ENCODE measurements around the gene KLHL29.
A peak's percentile ranks its signal among the peaks of the same experiment; 100 is the strongest.

Gene KLHL29

GRCh38 chr2:23594460-23594825 lies 209.5 kb downstream of the KLHL29 start:
- Histone ChIP-seq H2AK5ac (ENCODE audit: low read length) (no peak overlapping the region), H3K9ac (ENCODE audit: low read length) (no peak overlapping the region), H3K4me2 (ENCODE audit: low read length) (no peak overlapping the region), H2AFZ (ENCODE audit: insufficient read depth, low read length, poor library complexity) (no peak overlapping the region), H3K9me3 (ENCODE audit: insufficient read depth, low read depth, low read length) (no peaks in the 10 kb centered on the region), H2BK120ac (ENCODE audit: insufficient read depth, low read length, poor library complexity) (no peak overlapping the region), H3K18ac (ENCODE audit: low read length) (no peak overlapping the region), H4K12ac (ENCODE audit: low read depth, low read length) (no peak overlapping the region), H3K36me3 (ENCODE audit: control insufficient read depth in 1 of 2, insufficient read depth in 2 of 2, low read length in 2 of 2) (no peaks in the 10 kb centered on the region), H3K4ac (ENCODE audit: low read depth, low read length) (no peak overlapping the region), H3K27ac (ENCODE audit: low read depth, low read length) (no peak overlapping the region), H3K79me2 (ENCODE audit: control insufficient read depth, insufficient read depth, low read length, poor library complexity) (no peaks in the 10 kb centered on the region), H3K4me3 (ENCODE audit: low read depth, low read length) (no peak overlapping the region), H3K79me1 (ENCODE audit: low read length) (no peaks in the 10 kb centered on the region), H3K23ac (ENCODE audit: low read length) (no peak overlapping the region), H3K27me3 (ENCODE audit: insufficient read depth, low read length) (no peaks in the 10 kb centered on the region), H4K8ac (ENCODE audit: low read depth, low read length) (no peak overlapping the region), H4K91ac (ENCODE audit: low read depth, low read length) (no peak overlapping the region), H3K4me1 (ENCODE audit: control insufficient read depth in 1 of 2, insufficient read depth in 2 of 2, low read length in 2 of 2) (peaks cover 12 to 18% of the 10 kb centered on the region in 2 experiments), H2BK5ac (ENCODE audit: low read depth, low read length, poor library complexity) (no peak overlapping the region), H3K14ac (ENCODE audit: low read length) (no peak overlapping the region), H2BK12ac (ENCODE audit: low read length) (no peak overlapping the region)
- no peak for DNase-seq
- WGBS (ENCODE audit: extremely low coverage, insufficient coverage, insufficient read length): no CpG with 5 or more reads among the region's 3 CpGs

- H3K9me3 ChIP-seq (ENCODE audit: insufficient read depth, low read depth, low read length): no peaks in the 10 kb centered on the region
- H2BK12ac ChIP-seq (ENCODE audit: low read length): no peak overlapping the region
- no peaks in the 10 kb centered on the region for H3K27me3 ChIP-seq (ENCODE audit: insufficient read depth, low read length)
- no peak overlapping the region for H3K4me2 ChIP-seq (ENCODE audit: low read length)
- no peak overlapping the region for H2AK5ac ChIP-seq (ENCODE audit: low read length)
- no peak overlapping the region for H3K18ac ChIP-seq (ENCODE audit: low read length)
- H4K12ac ChIP-seq (ENCODE audit: low read depth, low read length): no peak overlapping the region
- H3K79me2 ChIP-seq (ENCODE audit: control insufficient read depth, insufficient read depth, low read length, poor library complexity): no peaks in the 10 kb centered on the region
- DNase-seq: no peak
- H3K4me3 ChIP-seq (ENCODE audit: low read depth, low read length): no peak overlapping the region
- H3K27ac ChIP-seq (ENCODE audit: low read depth, low read length): no peak overlapping the region
- no peak overlapping the region for H4K8ac ChIP-seq (ENCODE audit: low read depth, low read length)
- H3K79me1 ChIP-seq (ENCODE audit: low read length): no peaks in the 10 kb centered on the region
- no peak overlapping the region for H4K91ac ChIP-seq (ENCODE audit: low read depth, low read length)
- no peak overlapping the region for H2BK120ac ChIP-seq (ENCODE audit: insufficient read depth, low read length, poor library complexity)
- no peak overlapping the region for H2AFZ ChIP-seq (ENCODE audit: insufficient read depth, low read length, poor library complexity)
- WGBS (ENCODE audit: extremely low coverage, insufficient coverage, insufficient read length): no CpG with 5 or more reads among the region's 7 CpGs
- H3K4ac ChIP-seq (ENCODE audit: low read depth, low read length): no peak overlapping the region
- H3K23ac ChIP-seq (ENCODE audit: low read length): no peak overlapping the region
- no peak overlapping the region for H2BK5ac ChIP-seq (ENCODE audit: low read depth, low read length, poor library complexity)
- H3K14ac ChIP-seq (ENCODE audit: low read length): no peak overlapping the region
- peaks cover 12 to 18% of the 10 kb centered on the region in 2 experiments for H3K4me1 ChIP-seq (ENCODE audit: control insufficient read depth in 1 of 2, insufficient read depth in 2 of 2, low read length in 2 of 2)
- no peaks in the 10 kb centered on the region for H3K36me3 ChIP-seq (ENCODE audit: control insufficient read depth in 1 of 2, insufficient read depth in 2 of 2, low read length in 2 of 2)
- H3K9ac ChIP-seq (ENCODE audit: low read length): no peak overlapping the region
These were observed 210.0 kb downstream of the KLHL29 start for GRCh38 chr2:23595021-23595420.

- H3K4me2 ChIP-seq (ENCODE audit: low read length): no peak overlapping the region
- H3K4me1 ChIP-seq (ENCODE audit: control insufficient read depth in 1 of 2, insufficient read depth in 2 of 2, low read length in 2 of 2): peaks cover 12 to 18% of the 10 kb centered on the region in 2 experiments
- no peak overlapping the region for H3K23ac ChIP-seq (ENCODE audit: low read length)
- H2BK5ac ChIP-seq (ENCODE audit: low read depth, low read length, poor library complexity): no peak overlapping the region
- DNase-seq: peak; percentile 91 to 95
- H3K9ac ChIP-seq (ENCODE audit: low read length): no peak overlapping the region
- no peak overlapping the region for H2BK12ac ChIP-seq (ENCODE audit: low read length)
- H2BK120ac ChIP-seq (ENCODE audit: insufficient read depth, low read length, poor library complexity): no peak overlapping the region
- no peak overlapping the region for H4K91ac ChIP-seq (ENCODE audit: low read depth, low read length)
- H4K12ac ChIP-seq (ENCODE audit: low read depth, low read length): no peak overlapping the region
- no peak overlapping the region for H2AK5ac ChIP-seq (ENCODE audit: low read length)
- H3K14ac ChIP-seq (ENCODE audit: low read length): no peak overlapping the region
- no CpG with 5 or more reads among the region's 13 CpGs for WGBS (ENCODE audit: extremely low coverage, insufficient coverage, insufficient read length)
- no peak overlapping the region for H3K27ac ChIP-seq (ENCODE audit: low read depth, low read length)
- no peak overlapping the region for H3K4ac ChIP-seq (ENCODE audit: low read depth, low read length)
- no peaks in the 10 kb centered on the region for H3K79me1 ChIP-seq (ENCODE audit: low read length)
- H3K4me3 ChIP-seq (ENCODE audit: low read depth, low read length): no peak overlapping the region
- no peak overlapping the region for H4K8ac ChIP-seq (ENCODE audit: low read depth, low read length)
- no peaks in the 10 kb centered on the region for H3K36me3 ChIP-seq (ENCODE audit: control insufficient read depth in 1 of 2, insufficient read depth in 2 of 2, low read length in 2 of 2)
- H2AFZ ChIP-seq (ENCODE audit: insufficient read depth, low read length, poor library complexity): no peak overlapping the region
- no peaks in the 10 kb centered on the region for H3K27me3 ChIP-seq (ENCODE audit: insufficient read depth, low read length)
- H3K9me3 ChIP-seq (ENCODE audit: insufficient read depth, low read depth, low read length): no peaks in the 10 kb centered on the region
- no peaks in the 10 kb centered on the region for H3K79me2 ChIP-seq (ENCODE audit: control insufficient read depth, insufficient read depth, low read length, poor library complexity)
- no peak overlapping the region for H3K18ac ChIP-seq (ENCODE audit: low read length)
These were observed 210.7 kb downstream of the KLHL29 start for GRCh38 chr2:23595601-23596251.

DNA sequence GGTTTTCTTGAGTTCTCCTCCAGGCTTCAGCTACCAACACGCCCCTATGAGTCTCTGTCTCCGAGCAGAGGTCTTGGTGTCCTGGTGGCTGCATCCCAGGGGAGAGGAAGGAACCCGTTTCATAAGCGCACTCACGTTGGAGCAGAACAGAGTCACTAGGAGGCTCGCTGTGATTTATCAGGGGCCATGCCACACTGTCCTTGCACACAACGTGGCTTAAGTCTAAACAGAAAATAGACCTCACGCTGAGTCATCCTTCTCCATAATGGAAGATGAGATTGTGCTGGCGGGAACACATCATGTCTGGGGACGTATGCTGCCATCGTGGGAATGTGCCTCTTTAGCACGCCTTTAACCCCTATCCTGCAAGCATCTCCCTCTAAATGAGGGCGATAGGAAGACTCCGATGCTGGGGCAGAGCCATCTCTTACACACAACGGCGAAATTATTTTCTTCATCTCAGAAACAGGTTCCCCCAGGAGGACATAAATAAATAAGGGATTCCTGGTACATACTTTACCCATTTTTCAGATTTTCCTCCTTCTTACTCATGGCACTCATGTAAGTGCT lies 211.4 kb downstream of the KLHL29 start:
- no peak overlapping the region for H4K91ac ChIP-seq (ENCODE audit: low read depth, low read length)
- DNase-seq: peak; percentile 95 to 97
- H3K18ac ChIP-seq (ENCODE audit: low read length): no peak overlapping the region
- no peak overlapping the region for H3K14ac ChIP-seq (ENCODE audit: low read length)
- H3K79me2 ChIP-seq (ENCODE audit: control insufficient read depth, insufficient read depth, low read length, poor library complexity): no peaks in the 10 kb centered on the region
- no peak overlapping the region for H3K9ac ChIP-seq (ENCODE audit: low read length)
- H3K36me3 ChIP-seq (ENCODE audit: control insufficient read depth in 1 of 2, insufficient read depth in 2 of 2, low read length in 2 of 2): no peaks in the 10 kb centered on the region
- H3K23ac ChIP-seq (ENCODE audit: low read length): no peak overlapping the region
- no peak overlapping the region for H4K8ac ChIP-seq (ENCODE audit: low read depth, low read length)
- no CpG with 5 or more reads among the region's 16 CpGs for WGBS (ENCODE audit: extremely low coverage, insufficient coverage, insufficient read length)
- no peak overlapping the region for H3K4me2 ChIP-seq (ENCODE audit: low read length)
- H3K4me1 ChIP-seq (ENCODE audit: control insufficient read depth in 1 of 2, insufficient read depth in 2 of 2, low read length in 2 of 2): peaks cover 12 to 16% of the 10 kb centered on the region in 2 experiments
- H2BK12ac ChIP-seq (ENCODE audit: low read length): no peak overlapping the region
- H2AK5ac ChIP-seq (ENCODE audit: low read length): no peak overlapping the region
- no peaks in the 10 kb centered on the region for H3K9me3 ChIP-seq (ENCODE audit: insufficient read depth, low read depth, low read length)
- no peak overlapping the region for H2BK5ac ChIP-seq (ENCODE audit: low read depth, low read length, poor library complexity)
- H4K12ac ChIP-seq (ENCODE audit: low read depth, low read length): no peak overlapping the region
- no peaks in the 10 kb centered on the region for H3K79me1 ChIP-seq (ENCODE audit: low read length)
- no peak overlapping the region for H3K4ac ChIP-seq (ENCODE audit: low read depth, low read length)
- no peak overlapping the region for H3K4me3 ChIP-seq (ENCODE audit: low read depth, low read length)
- no peak overlapping the region for H2AFZ ChIP-seq (ENCODE audit: insufficient read depth, low read length, poor library complexity)
- no peaks in the 10 kb centered on the region for H3K27me3 ChIP-seq (ENCODE audit: insufficient read depth, low read length)
- no peak overlapping the region for H2BK120ac ChIP-seq (ENCODE audit: insufficient read depth, low read length, poor library complexity)
- H3K27ac ChIP-seq (ENCODE audit: low read depth, low read length): no peak overlapping the region
